K562 (cell line): ENCODE results near the gene SMIM3. TPM values are rescaled to one million over a fixed set of nuclear protein-coding genes. Genes with fewer than 3 reads are reported as not detected.

ENCODE experiments used
- BCL6 ChIP-seq: fragments of 250-450 bp; sonication (Bioruptor Pico); IDR thresholded peaks from 2 replicates; pipeline ENCODE4 v1.4.0; 2020
- BRF2 ChIP-seq: IDR thresholded peaks from 3 replicates; pipeline ENCODE4 v1.6.1; 2011; ENCODE audit warnings: borderline replicate concordance, mild to moderate bottlenecking; ENCODE audit not compliant: insufficient read length, insufficient read depth
- CBX8 ChIP-seq: fragments of 200-600 bp; sonication (generic); IDR thresholded peaks from 2 replicates; pipeline ENCODE4 v1.6.1; 2012; ENCODE audit warnings: borderline replicate concordance, mixed run types, low read depth, mild to moderate bottlenecking, moderate library complexity, mixed read lengths, low read length, control low read depth, inconsistent platforms; ENCODE audit not compliant: poor library complexity, severe bottlenecking; ENCODE audit errors: extremely low read depth
- CCAR2 ChIP-seq: fragments of 200-400 bp; formaldehyde crosslinking; IDR thresholded peaks from 2 replicates; pipeline ENCODE4 v1.6.1; 2017; ENCODE audit warnings: mild to moderate bottlenecking, low read depth, low read length
- CHD7 ChIP-seq: fragments of 200-600 bp; sonication (generic); IDR thresholded peaks from one replicate; pipeline ENCODE4 v1.6.1; 2012; ENCODE audit warnings: mild to moderate bottlenecking, low read depth, low read length, inconsistent platforms
- DIDO1 ChIP-seq: fragments of 450-650 bp; IDR thresholded peaks from 2 replicates; pipeline ENCODE4 v1.6.1; 2016; ENCODE audit warnings: low read depth, missing biosample characterization, missing genetic modification characterization
- FOXA3 ChIP-seq, 2 experiments: fragments of 450-650 bp in 1 of 2; sonication (generic) in 1 of 2; formaldehyde crosslinking; IDR thresholded peaks in 1 of 2; conservative IDR thresholded peaks in 1 of 2; 2 replicates each; pipeline versions ENCODE4 v1.4.0 to v1.8.0; 2020 to 2022; ENCODE audit warnings: mild to moderate bottlenecking in 2 of 2, missing genetic modification reagents in 1 of 2
- FOXP1 ChIP-seq: sonication (generic); formaldehyde crosslinking; IDR thresholded peaks from 2 replicates; pipeline ENCODE4 v1.8.0; 2022; ENCODE audit warnings: mild to moderate bottlenecking, missing genetic modification reagents
- HDAC6 ChIP-seq: IDR thresholded peaks from 2 replicates; pipeline ENCODE4 v1.6.1; 2012; ENCODE audit warnings: low read depth, mild to moderate bottlenecking, control low read depth, inconsistent platforms, low read length, moderate library complexity
- MXI1 ChIP-seq: IDR thresholded peaks from 2 replicates; pipeline ENCODE4 v1.6.1; 2011; ENCODE audit warnings: low read depth, mild to moderate bottlenecking, improper control_type of control experiment, low read length
- NFYB ChIP-seq: IDR thresholded peaks from 2 replicates; pipeline ENCODE4 v1.6.1; 2011; ENCODE audit warnings: mild to moderate bottlenecking, moderate library complexity; ENCODE audit not compliant: insufficient read length; ENCODE audit errors: extremely low read depth
- NR2C2 ChIP-seq, 2 experiments: fragments of 200-800 bp in 1 of 2; sonication (Bioruptor generic) in 1 of 2; sonication (generic) in 1 of 2; formaldehyde crosslinking in 1 of 2; IDR thresholded peaks; 2 replicates each; pipeline versions ENCODE4 v1.6.1 to v1.8.0; 2016 to 2022; ENCODE audit warnings: mild to moderate bottlenecking in 1 of 2, missing compliant biosample characterization in 1 of 2, missing genetic modification characterization in 1 of 2, missing genetic modification reagents in 1 of 2
- SMARCA4 ChIP-seq: fragments of 450-650 bp; IDR thresholded peaks from 2 replicates; pipeline ENCODE4 v1.6.1; 2016
- SPI1 ChIP-seq: IDR thresholded peaks from 2 replicates; pipeline ENCODE4 v1.6.1; 2011; ENCODE audit warnings: low read depth, low read length, control low read depth, borderline replicate concordance
- ZNF24 ChIP-seq: fragments of 450-650 bp; IDR thresholded peaks from 2 replicates; pipeline ENCODE4 v1.6.1; 2016
- polyA plus RNA-seq, 8 experiments: library from polyadenylated mRNA; depleted of rRNA in 4 of 8; stranded (reverse) in 5 of 8; unstranded in 3 of 8; fragments of >200 nt; fragmentation: Nextera tagmentation in 2 of 8; fragmentation: Illumina TruSeq in 1 of 8; extraction: Ambion mirVana in 2 of 8; extraction: Trizol in 1 of 8; gene quantifications; 2 replicates each; pipeline versions ENCODE4 v1.2.1 to v1.2.3, GENCODE V29; 2011 to 2014; ENCODE audit warnings: inconsistent platforms in 1 of 8, missing spikeins in 1 of 8
- total RNA-seq, 7 experiments: library from RNA; depleted of rRNA in 6 of 7; stranded (reverse); fragments of >200 nt in 6 of 7; fragmentation: Illumina TruSeq in 2 of 7; extraction: Trizol in 2 of 7; gene quantifications; 2 replicates each; pipeline versions ENCODE4 v1.2.1 to v1.2.3, GENCODE V29; 2011 to 2021; ENCODE audit warnings: low replicate concordance in 1 of 7

The SMIM3 gene
- total and polyA plus RNA-seq, 9 of the 15 experiments (the other 6 are each of a cell fraction or from before 2014, with no cell fraction given): 4.1 to 27.7 (median 13.6) TPM

GRCh38 chr5:150801117-150801927 lies 22.8 kb downstream of the SMIM3 start (continued):
- TF ChIP-seq CCAR2 (no peak), ZNF24 (no peak; the same call in 1 of the 2 replicates), SPI1 (no peak), DIDO1 (tag) (peak; percentile 15; the same call in 1 of the 2 replicates), FOXA3 (CRISPR knock-in tag; conservative IDR thresholded peaks at IDR 0.05 in 1 of 2, IDR thresholded peaks at IDR 0.05 in 1 of 2) (no peak), HDAC6 (no peak), SMARCA4 (0 out of 2 replicates have a peak, but pooled peaks have one; percentile 28), BCL6 (CRISPR knock-in tag) (no peak), FOXP1 (CRISPR knock-in tag) (no peak), NFYB (no peak), MXI1 (no peak), BRF2 (no peak), CBX8 (no peak), NR2C2 (CRISPR knock-in tag; IDR thresholded peaks at IDR 0.05) (no peak), NR2C2 (tag; IDR thresholded peaks at IDR 0.05) (no peak), CHD7 (no peak)
